WTC11 (cell line): ENCODE measurements around the gene ZCCHC9. TPM values are rescaled to one million over a fixed set of nuclear protein-coding genes. Genes with fewer than 3 reads are reported as not detected.

Experiments
- ATAC-seq: fragments of 200-7000 bp; cut with Tn5 transposase; 2 replicates; pipeline ENCODE4 v1.10.0; 2021; ENCODE audit warnings: mild to moderate bottlenecking, moderate library complexity
- CTCF ChIA-PET: fragments of 300-600 bp; sonication (Branson Sonifier 250); formaldehyde crosslinking; loops from one replicate; lab custom pipeline; 2021; ENCODE audit warnings: antibody characterized with exemption; lab: Charles Lee
- POLR2A ChIA-PET: fragments of 350-600 bp; sonication (Branson Sonifier 250); formaldehyde crosslinking; loops from one replicate; lab custom pipeline; 2021; ENCODE audit warnings: antibody characterized with exemption; lab: Charles Lee
- DNase-seq: peaks from one replicate; pipeline ENCODE4 v3.0.0; 2021; ENCODE audit warnings: low spot score
- H3K27ac Mint-ChIP-seq: 2 replicates; pipeline ENCODE4 v1.8.0; 2021; ENCODE audit warnings: mixed read lengths
- H3K27me3 Mint-ChIP-seq: 2 replicates; pipeline ENCODE4 v1.8.0; 2021; ENCODE audit warnings: low read depth, mild to moderate bottlenecking, moderate library complexity, mixed read lengths
- H3K36me3 Mint-ChIP-seq: 2 replicates; pipeline ENCODE4 v1.8.0; 2021; ENCODE audit warnings: mixed read lengths
- H3K4me1 Mint-ChIP-seq: 2 replicates; pipeline ENCODE4 v1.8.0; 2022; ENCODE audit warnings: mixed read lengths
- H3K4me3 Mint-ChIP-seq: 2 replicates; pipeline ENCODE4 v1.8.0; 2021; ENCODE audit warnings: mild to moderate bottlenecking, moderate library complexity, mixed read lengths
- H3K9me3 Mint-ChIP-seq: 2 replicates; pipeline ENCODE4 v1.8.0; 2021; ENCODE audit warnings: mixed read lengths
- ATF1 ChIP-seq: sonication (generic); formaldehyde crosslinking; IDR thresholded peaks from 2 replicates; pipeline ENCODE4 v1.8.1; 2023; ENCODE audit warnings: mild to moderate bottlenecking, moderate library complexity, missing genetic modification reagents
- CREM ChIP-seq: sonication (generic); formaldehyde crosslinking; IDR thresholded peaks from 2 replicates; pipeline ENCODE4 v1.8.1; 2022; ENCODE audit warnings: mild to moderate bottlenecking, missing genetic modification reagents, moderate library complexity
- EMX1 ChIP-seq: fragments of 250-450 bp; sonication (Bioruptor Pico); IDR thresholded peaks from 2 replicates; pipeline ENCODE4 v1.8.0; 2021; ENCODE audit warnings: mild to moderate bottlenecking
- ESRRA ChIP-seq: sonication (generic); formaldehyde crosslinking; IDR thresholded peaks from 2 replicates; pipeline ENCODE4 v1.8.1; 2022; ENCODE audit warnings: mild to moderate bottlenecking, missing genetic modification reagents, borderline replicate concordance
- FOXP1 ChIP-seq: sonication (generic); formaldehyde crosslinking; IDR thresholded peaks from 2 replicates; pipeline ENCODE4 v1.8.0; 2022; ENCODE audit warnings: missing genetic modification reagents, mild to moderate bottlenecking, moderate library complexity, borderline replicate concordance
- GTF2I ChIP-seq: fragments of 250-450 bp; sonication (Bioruptor Pico); conservative IDR thresholded peaks from 2 replicates; pipeline ENCODE4 v1.4.0; 2021; ENCODE audit warnings: mild to moderate bottlenecking
- IRF2 ChIP-seq: sonication (generic); formaldehyde crosslinking; IDR thresholded peaks from 2 replicates; pipeline ENCODE4 v1.8.0; 2022; ENCODE audit warnings: low read depth, missing genetic modification reagents, borderline replicate concordance
- JUN ChIP-seq: sonication (generic); formaldehyde crosslinking; IDR thresholded peaks from 2 replicates; pipeline ENCODE4 v1.8.0; 2023; ENCODE audit warnings: mild to moderate bottlenecking, missing genetic modification reagents
- MYBL2 ChIP-seq: sonication (generic); formaldehyde crosslinking; IDR thresholded peaks from 2 replicates; pipeline ENCODE4 v1.8.1; 2023; ENCODE audit warnings: mild to moderate bottlenecking, moderate library complexity, missing genetic modification reagents
- NFE2L1 ChIP-seq: sonication (generic); formaldehyde crosslinking; IDR thresholded peaks from 2 replicates; pipeline ENCODE4 v1.8.1; 2023; ENCODE audit warnings: missing genetic modification reagents
- NR2C2 ChIP-seq: sonication (generic); formaldehyde crosslinking; IDR thresholded peaks from 2 replicates; pipeline ENCODE4 v1.8.0; 2022; ENCODE audit warnings: mild to moderate bottlenecking, missing genetic modification reagents
- NR3C1 ChIP-seq: sonication (generic); formaldehyde crosslinking; conservative IDR thresholded peaks from 2 replicates; pipeline ENCODE4 v1.8.1; 2023; ENCODE audit warnings: low read depth, mild to moderate bottlenecking, missing genetic modification reagents
- RELA ChIP-seq: sonication (generic); formaldehyde crosslinking; IDR thresholded peaks from 2 replicates; pipeline ENCODE4 v1.8.1; 2022; ENCODE audit warnings: missing genetic modification reagents, mild to moderate bottlenecking, borderline replicate concordance
- SMAD4 ChIP-seq: sonication (generic); formaldehyde crosslinking; IDR thresholded peaks from 2 replicates; pipeline ENCODE4 v1.8.0; 2022; ENCODE audit warnings: mild to moderate bottlenecking, missing genetic modification reagents
- TEAD4 ChIP-seq: sonication (generic); formaldehyde crosslinking; IDR thresholded peaks from 2 replicates; pipeline ENCODE4 v1.8.0; 2022; ENCODE audit warnings: mild to moderate bottlenecking, missing genetic modification reagents
- USF2 ChIP-seq: sonication (generic); formaldehyde crosslinking; IDR thresholded peaks from 2 replicates; pipeline ENCODE4 v1.8.1; 2023; ENCODE audit warnings: mild to moderate bottlenecking, missing genetic modification reagents, moderate library complexity
- ZBTB21 ChIP-seq: sonication (generic); formaldehyde crosslinking; IDR thresholded peaks from 2 replicates; pipeline ENCODE4 v1.8.1; 2023; ENCODE audit warnings: mild to moderate bottlenecking, missing genetic modification reagents, borderline replicate concordance
- ZNF121 ChIP-seq: sonication (generic); formaldehyde crosslinking; IDR thresholded peaks from 2 replicates; pipeline ENCODE4 v1.8.0; 2023; ENCODE audit warnings: missing genetic modification reagents
- ZNF416 ChIP-seq: fragments of 250-450 bp; sonication (Bioruptor Pico); IDR thresholded peaks from 2 replicates; pipeline ENCODE4 v1.9.0; 2021; ENCODE audit warnings: mild to moderate bottlenecking, inconsistent platforms
- total RNA-seq: library from RNA; stranded (reverse); gene quantifications from 3 replicates; pipeline ENCODE4 v1.2.3, GENCODE V29; 2021
- TF ChIP-seq, protein P1 (sequence below): sonication (generic); formaldehyde crosslinking; IDR thresholded peaks from 2 replicates; pipeline ENCODE4 v1.8.1; 2023; ENCODE audit warnings: mild to moderate bottlenecking, missing genetic modification reagents
- TF ChIP-seq, protein P2 (sequence below): fragments of 250-450 bp; sonication (Bioruptor Pico); IDR thresholded peaks from 2 replicates; pipeline ENCODE4 v1.9.0; 2021; ENCODE audit warnings: mild to moderate bottlenecking
- TF ChIP-seq, protein P3 (sequence below): sonication (generic); formaldehyde crosslinking; IDR thresholded peaks from 2 replicates; pipeline ENCODE4 v1.8.1; 2022; ENCODE audit warnings: low read depth, missing genetic modification reagents, borderline replicate concordance
- TF ChIP-seq, protein P4 (sequence below): sonication (generic); formaldehyde crosslinking; IDR thresholded peaks from 2 replicates; pipeline ENCODE4 v1.8.0; 2023; ENCODE audit warnings: mild to moderate bottlenecking, missing genetic modification reagents
- TF ChIP-seq, protein P5 (sequence below): sonication (generic); formaldehyde crosslinking; conservative IDR thresholded peaks from 2 replicates; pipeline ENCODE4 v1.8.1; 2022; ENCODE audit warnings: mild to moderate bottlenecking, missing genetic modification reagents

ZCCHC9 gene
- total RNA-seq, 1 experiment from 2014 or later, result 30.8 TPM

- ATAC-seq (no peak), DNase-seq (no peak)
- Mint-ChIP-seq H3K4me1 (peaks cover 14% of the 10 kb centered on the region), H3K27ac (no peak overlapping the region), H3K9me3 (no peaks in the 10 kb centered on the region), H3K4me3 (no peak overlapping the region), H3K27me3 (no peaks in the 10 kb centered on the region), H3K36me3 (no peaks in the 10 kb centered on the region)
- POLR2A ChIA-PET, result no interaction called here
- CTCF ChIA-PET, result interaction anchor here (0.5 to 0.6 kb wide), 2 partner anchors 74 to 525 kb away, joined by 5 read pairs; no protein-coding TSS in a partner anchor
- no peak for TF ChIP-seq FOXP1 (CRISPR knock-in tag)
- no peak for TF ChIP-seq NR3C1
- no peak for TF ChIP-seq IRF2
- TF ChIP-seq, protein P1, sequence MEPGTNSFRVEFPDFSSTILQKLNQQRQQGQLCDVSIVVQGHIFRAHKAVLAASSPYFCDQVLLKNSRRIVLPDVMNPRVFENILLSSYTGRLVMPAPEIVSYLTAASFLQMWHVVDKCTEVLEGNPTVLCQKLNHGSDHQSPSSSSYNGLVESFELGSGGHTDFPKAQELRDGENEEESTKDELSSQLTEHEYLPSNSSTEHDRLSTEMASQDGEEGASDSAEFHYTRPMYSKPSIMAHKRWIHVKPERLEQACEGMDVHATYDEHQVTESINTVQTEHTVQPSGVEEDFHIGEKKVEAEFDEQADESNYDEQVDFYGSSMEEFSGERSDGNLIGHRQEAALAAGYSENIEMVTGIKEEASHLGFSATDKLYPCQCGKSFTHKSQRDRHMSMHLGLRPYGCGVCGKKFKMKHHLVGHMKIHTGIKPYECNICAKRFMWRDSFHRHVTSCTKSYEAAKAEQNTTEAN (CRISPR knock-in tag), result no peak
- TF ChIP-seq, protein P2, sequence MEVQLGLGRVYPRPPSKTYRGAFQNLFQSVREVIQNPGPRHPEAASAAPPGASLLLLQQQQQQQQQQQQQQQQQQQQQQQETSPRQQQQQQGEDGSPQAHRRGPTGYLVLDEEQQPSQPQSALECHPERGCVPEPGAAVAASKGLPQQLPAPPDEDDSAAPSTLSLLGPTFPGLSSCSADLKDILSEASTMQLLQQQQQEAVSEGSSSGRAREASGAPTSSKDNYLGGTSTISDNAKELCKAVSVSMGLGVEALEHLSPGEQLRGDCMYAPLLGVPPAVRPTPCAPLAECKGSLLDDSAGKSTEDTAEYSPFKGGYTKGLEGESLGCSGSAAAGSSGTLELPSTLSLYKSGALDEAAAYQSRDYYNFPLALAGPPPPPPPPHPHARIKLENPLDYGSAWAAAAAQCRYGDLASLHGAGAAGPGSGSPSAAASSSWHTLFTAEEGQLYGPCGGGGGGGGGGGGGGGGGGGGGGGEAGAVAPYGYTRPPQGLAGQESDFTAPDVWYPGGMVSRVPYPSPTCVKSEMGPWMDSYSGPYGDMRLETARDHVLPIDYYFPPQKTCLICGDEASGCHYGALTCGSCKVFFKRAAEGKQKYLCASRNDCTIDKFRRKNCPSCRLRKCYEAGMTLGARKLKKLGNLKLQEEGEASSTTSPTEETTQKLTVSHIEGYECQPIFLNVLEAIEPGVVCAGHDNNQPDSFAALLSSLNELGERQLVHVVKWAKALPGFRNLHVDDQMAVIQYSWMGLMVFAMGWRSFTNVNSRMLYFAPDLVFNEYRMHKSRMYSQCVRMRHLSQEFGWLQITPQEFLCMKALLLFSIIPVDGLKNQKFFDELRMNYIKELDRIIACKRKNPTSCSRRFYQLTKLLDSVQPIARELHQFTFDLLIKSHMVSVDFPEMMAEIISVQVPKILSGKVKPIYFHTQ (CRISPR knock-in tag), result no peak
- TF ChIP-seq JUN (CRISPR knock-in tag), result no peak
- TF ChIP-seq, protein P3, sequence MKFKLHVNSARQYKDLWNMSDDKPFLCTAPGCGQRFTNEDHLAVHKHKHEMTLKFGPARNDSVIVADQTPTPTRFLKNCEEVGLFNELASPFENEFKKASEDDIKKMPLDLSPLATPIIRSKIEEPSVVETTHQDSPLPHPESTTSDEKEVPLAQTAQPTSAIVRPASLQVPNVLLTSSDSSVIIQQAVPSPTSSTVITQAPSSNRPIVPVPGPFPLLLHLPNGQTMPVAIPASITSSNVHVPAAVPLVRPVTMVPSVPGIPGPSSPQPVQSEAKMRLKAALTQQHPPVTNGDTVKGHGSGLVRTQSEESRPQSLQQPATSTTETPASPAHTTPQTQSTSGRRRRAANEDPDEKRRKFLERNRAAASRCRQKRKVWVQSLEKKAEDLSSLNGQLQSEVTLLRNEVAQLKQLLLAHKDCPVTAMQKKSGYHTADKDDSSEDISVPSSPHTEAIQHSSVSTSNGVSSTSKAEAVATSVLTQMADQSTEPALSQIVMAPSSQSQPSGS (CRISPR knock-in tag), result no peak
- TF ChIP-seq, protein P4, sequence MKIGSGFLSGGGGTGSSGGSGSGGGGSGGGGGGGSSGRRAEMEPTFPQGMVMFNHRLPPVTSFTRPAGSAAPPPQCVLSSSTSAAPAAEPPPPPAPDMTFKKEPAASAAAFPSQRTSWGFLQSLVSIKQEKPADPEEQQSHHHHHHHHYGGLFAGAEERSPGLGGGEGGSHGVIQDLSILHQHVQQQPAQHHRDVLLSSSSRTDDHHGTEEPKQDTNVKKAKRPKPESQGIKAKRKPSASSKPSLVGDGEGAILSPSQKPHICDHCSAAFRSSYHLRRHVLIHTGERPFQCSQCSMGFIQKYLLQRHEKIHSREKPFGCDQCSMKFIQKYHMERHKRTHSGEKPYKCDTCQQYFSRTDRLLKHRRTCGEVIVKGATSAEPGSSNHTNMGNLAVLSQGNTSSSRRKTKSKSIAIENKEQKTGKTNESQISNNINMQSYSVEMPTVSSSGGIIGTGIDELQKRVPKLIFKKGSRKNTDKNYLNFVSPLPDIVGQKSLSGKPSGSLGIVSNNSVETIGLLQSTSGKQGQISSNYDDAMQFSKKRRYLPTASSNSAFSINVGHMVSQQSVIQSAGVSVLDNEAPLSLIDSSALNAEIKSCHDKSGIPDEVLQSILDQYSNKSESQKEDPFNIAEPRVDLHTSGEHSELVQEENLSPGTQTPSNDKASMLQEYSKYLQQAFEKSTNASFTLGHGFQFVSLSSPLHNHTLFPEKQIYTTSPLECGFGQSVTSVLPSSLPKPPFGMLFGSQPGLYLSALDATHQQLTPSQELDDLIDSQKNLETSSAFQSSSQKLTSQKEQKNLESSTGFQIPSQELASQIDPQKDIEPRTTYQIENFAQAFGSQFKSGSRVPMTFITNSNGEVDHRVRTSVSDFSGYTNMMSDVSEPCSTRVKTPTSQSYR (CRISPR knock-in tag), result no peak
- no peak for TF ChIP-seq TEAD4
- no peak for TF ChIP-seq RELA
- no peak for TF ChIP-seq CREM (CRISPR knock-in tag)
- no peak for TF ChIP-seq NR2C2 (CRISPR knock-in tag)
These were observed 25.2 kb downstream of the ZCCHC9 start for GRCh38 chr5:81326554-81326953.

DNA sequence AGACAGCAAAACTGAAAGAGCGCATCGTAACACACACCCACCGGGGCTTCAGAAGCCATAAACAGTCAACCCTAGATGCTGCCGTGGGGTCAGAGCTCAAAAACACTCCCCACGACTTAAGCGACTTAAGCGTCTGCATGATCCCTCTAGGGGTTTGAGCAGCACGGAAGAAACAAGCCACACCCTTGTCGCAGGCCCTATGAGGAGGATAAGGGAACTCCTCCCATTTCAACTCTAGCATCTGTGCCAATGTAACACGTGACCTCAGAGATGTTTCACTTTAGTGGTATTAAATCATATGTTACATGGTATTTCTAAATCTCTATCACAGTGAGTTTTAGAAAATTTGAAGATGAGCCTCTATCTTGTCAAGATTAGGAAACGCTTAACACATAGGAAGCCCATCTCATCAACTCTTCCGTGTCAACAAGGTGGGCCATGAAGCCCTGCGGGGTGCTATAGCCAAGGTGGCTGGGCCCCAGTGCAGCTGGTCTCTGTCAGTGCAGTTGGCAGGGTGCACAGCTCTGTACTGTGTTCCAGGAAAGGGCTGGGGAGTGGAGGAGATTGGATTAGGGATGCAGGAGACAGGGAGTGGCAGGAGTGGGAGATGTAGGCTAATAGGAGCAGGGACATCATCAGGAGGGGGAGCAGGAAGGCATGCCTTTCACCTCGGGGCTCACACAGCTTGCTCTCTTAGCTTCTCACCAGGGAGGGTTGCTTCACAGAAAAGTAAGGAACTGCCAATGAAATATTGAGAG is 33.1 kb downstream of the ZCCHC9 start:
- peaks cover 2% of the 10 kb centered on the region; the same call in 1 of the 2 replicates for H3K4me1 Mint-ChIP-seq
- H3K27ac Mint-ChIP-seq, result no peak overlapping the region
- ChIA-PET POLR2A (no interaction called here), CTCF (no interaction called here)
- H3K27me3 Mint-ChIP-seq, result no peaks in the 10 kb centered on the region
- H3K36me3 Mint-ChIP-seq, result no peaks in the 10 kb centered on the region
- H3K9me3 Mint-ChIP-seq, result no peaks in the 10 kb centered on the region
- ATAC-seq, result peak; percentile 50
- no peak overlapping the region for H3K4me3 Mint-ChIP-seq
- DNase-seq, result no peak
- TF ChIP-seq, protein P5, sequence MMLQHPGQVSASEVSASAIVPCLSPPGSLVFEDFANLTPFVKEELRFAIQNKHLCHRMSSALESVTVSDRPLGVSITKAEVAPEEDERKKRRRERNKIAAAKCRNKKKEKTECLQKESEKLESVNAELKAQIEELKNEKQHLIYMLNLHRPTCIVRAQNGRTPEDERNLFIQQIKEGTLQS (CRISPR knock-in tag), result no peak
- TF ChIP-seq EMX1 (no peak), ATF1 (CRISPR knock-in tag) (no peak), ZNF121 (CRISPR knock-in tag) (no peak), NFE2L1 (CRISPR knock-in tag) (no peak), MYBL2 (no peak), ESRRA (CRISPR knock-in tag) (no peak), SMAD4 (CRISPR knock-in tag) (no peak), ZBTB21 (no peak), TEAD4 (no peak), GTF2I (CRISPR knock-in tag) (no peak), ZNF416 (CRISPR knock-in tag) (no peak), USF2 (CRISPR knock-in tag) (no peak)
- TF ChIP-seq, protein P2 (CRISPR knock-in tag), result no peak
